NAMALWA (cell line): Measurements from ENCODE around the gene DND1.
A peak's percentile ranks its signal among the peaks of the same experiment; 100 is the strongest.
"Not testable (repeated sequence)": the region's sequence is repeated elsewhere in the genome, so short reads cannot be mapped to it uniquely, and the experiment has no call there.

Experiments used
- DNase-seq: peaks from one replicate; pipeline ENCODE4 v3.0.0-alpha.2; 2015; ENCODE audit warnings: low spot score

Gene DND1

DNA sequence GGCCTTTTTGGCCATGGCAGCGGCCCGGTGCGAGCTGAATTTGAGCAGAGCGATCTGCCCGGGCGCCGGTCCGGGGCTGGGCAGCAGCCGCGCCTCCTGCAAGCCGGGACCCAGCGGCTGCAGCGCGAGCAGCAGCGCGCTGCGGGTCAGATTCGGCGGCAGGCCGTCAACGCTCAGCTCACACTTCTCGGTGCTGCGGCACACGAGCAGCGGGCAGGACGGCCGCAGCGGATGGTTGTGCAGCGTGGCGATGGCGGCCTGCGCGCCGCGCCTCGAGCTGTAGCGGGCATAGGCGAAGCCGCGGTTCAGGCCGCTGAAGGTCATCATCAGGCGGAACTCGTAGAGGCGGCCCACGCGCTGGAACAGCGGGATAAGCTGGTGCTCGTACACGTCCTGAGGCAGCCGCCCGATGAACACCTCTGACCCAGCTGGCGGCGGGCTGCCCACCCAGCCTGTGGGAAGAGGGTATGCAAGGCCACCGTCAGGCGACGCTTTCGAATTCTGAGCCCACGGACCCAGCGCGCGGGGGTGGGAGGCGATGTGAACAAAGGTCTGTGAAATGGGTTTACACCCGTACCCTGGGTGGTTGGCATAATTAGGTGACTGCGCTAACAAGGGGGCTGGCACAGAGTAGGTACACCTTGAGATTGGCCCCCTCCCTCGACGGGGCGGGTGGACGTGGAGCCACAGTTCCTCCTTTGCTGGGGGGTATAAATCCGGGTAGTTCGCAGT lies 755 bp downstream of the DND1 start:
- DNase-seq = no peak

DNA sequence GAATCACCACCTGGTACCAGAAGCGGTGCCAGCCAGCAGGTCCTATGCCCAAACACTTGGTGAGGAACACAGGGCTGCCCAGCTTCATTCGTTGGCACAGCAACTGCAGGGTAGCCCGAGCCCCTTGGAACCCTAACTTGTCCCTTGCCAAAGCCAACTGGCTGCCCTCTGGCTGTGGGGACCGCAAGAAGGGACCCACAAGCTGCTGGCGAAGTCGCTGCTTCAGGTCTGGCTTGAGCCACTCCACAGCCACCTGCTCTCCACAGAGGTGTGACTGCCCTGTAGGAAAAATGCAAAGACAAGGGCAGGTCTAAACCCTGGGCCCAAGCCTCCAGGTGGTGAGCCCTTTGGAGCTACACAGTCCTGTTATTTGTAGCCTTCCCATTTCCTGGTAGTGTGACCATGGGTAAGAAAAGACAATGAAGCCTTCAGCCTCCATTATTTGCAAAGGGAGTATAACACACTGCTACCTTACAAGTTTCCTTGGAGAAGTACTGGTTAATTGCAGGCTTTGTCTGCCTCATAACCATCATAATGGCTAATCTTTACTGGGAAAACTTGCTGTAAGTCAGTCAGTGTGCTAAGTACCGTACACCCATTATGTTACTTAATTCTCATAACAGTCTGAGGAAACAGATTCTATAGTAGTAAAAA lies 1.8 kb downstream of the DND1 start:
- no peak for DNase-seq

DNA sequence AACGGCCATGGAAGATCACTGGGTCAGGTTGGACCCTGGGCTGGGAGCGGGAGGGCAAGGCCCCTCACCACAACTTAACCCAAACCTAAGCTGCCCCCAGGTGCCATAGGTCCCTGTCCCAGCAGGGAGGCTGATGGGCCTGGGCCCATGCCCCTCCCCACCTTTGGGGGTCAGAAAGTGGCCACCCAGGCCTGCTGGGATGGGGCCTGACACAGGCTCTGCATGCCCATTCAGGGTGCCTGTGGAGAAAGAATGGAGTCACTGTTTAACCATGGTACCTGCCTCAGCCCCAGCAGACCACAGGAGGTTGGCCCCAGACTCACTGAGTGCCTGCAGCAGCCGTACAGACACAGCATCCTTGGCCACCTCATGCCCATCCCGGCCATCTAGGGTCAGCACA lies 2.3 kb downstream of the DND1 start:
- not testable (repeated sequence) for DNase-seq

DNA sequence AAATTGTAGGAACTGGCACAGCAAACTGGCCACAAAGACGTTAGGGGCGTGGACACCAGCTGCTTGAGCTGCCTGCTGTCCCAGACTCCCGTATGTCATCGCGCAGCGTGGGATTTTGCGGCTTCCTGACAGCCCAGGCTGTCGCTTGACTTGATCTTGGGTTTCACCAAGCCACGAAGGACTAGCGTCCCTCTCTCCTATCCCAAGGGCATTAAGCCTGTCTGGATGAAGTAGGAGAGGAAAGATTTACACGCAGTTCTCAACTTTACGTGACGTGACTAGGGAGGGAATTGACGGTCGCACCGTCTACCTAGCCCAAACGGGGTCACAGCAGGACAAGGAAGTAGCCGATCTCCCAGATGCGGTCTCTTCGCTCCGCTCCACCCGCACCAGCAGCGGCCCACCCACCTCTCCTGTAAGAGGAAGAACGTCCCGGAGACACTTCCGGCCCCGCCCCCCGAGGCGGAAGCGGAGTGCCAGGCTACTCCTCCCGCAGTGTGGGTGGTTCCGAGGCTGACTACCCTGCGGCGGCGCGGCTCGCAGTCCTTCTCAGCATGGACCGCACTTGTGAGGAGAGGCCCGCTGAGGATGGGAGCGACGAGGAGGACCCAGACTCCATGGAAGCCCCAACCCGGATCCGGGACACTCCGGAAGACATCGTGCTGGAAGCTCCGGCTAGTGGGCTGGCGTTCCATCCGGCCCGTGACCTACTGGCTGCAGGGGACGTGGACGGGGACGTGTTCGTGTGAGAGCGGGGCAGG lies 8.8 kb downstream of the DND1 start, which contains the start of gene WDR55:
WDR55 (plus strand) TSS at position 546 of the 761 bp plus-strand sequence; CDS start at position 555, 9 bp downstream.
- peak; percentile 96 for DNase-seq

DNA sequence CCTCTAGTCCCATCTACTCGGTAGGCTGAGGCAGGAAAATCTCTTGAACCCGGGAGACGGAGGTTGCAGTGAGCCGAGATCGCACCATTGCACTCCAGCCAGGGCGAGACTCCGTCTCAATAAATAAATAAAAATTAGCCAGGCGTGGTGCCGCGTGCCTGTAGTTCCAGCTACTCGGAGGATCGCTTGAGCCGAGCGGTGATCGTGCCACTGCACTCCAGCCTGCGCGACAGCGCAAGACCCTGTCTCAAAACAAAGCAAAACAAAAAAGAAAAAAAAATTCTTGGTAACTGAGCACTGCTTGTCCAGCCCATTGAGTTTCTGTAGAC lies 9.4 kb downstream of the DND1 start:
- no peak for DNase-seq

DNA sequence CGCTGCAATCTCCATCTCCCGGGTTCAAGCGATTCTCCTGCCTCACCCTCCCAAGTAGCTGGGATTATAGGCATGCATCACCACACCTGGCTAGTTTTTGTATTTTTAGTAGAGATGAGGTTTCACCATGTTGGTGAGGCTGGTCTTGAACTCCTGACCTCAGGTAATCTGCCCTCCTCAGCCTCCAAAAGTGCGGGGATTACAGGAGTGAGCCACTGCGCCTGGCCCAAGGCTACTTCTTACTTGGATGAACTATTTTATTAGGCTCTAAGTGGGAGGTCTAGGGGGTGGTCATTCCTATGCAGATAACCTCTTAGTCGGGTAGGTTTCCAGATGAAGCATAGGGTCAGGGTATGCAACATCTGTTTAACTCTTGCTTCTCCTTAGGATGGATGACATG lies 13.0 kb downstream of the DND1 start:
- DNase-seq = not testable (repeated sequence)

DNA sequence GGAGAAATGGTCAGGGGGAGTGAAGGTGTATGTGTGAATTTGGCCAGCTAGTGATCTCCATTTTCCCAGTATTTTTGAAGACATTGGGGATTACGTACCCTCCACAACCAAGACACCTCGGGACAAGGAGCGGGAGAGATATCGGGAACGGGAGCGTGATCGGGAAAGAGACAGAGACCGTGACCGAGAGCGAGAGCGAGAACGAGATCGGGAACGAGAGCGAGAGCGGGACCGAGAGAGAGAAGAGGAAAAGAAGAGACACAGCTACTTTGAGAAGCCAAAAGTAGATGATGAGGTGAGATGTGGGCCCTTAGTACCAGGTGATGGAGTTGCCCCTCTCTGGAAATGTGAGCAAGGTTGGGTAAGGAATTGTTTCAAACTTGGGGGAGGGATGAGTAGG lies 14.5 kb downstream of the DND1 start:
- DNase-seq = no peak

DNA sequence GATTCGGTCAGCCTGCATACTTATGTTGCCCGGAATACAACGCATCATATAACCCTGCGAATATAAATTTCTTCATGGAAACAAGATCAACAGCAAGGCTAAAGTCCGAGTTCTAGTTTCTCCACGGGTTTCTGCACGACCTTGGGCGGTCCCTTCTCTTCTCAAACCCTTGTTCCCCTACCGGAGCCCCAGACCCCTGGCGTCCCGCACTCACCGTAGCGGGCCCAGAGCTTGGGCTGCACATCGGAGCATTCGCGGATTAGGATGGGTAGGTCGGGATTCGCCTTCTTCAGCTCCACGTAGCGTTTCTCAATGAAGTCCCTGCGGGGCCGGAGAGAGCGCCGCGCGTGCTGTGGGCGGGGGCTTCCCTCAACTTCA lies 26.3 kb downstream of the DND1 start:
- DNase-seq = no peak

DNA sequence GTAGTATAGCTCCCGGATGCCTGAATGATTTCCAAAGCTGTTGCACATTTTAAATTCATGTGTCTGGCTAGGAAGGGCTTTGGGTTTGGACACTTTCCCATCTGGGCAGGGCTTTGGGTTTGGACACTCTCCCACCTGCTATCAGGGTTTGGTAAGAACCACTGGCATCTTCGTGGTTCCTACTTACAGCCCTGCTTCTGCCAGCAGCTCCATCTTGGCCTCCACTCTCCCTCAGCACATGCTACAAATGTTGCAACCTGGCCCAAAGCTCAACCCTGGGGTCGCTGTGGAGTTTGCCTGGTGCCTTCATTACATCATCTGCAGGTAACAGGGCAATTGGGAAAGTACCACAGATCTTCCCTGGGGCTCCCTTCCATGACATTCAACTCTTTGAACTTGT lies 30.7 kb downstream of the DND1 start:
- no peak for DNase-seq

DNA sequence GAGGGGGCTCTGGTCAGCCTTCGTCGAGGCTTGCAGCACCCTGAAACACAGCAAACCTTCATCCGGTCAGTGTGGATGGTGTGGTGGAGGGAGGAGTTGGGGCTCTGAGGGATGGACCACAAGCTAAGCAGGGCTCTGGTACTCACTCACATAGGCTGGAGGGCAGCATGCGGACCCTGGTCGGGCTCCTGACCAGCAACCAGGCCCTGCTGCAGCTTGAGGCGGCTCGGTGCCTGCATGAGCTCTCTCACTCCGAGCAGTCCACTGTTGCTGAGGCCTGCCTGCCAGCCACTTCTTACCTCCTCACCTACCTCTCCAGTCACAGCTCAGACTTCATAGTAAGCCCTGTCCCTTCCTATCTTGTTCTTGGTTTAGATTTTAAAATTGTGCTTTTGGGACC lies 31.7 kb downstream of the DND1 start:
- no peak for DNase-seq

DNA sequence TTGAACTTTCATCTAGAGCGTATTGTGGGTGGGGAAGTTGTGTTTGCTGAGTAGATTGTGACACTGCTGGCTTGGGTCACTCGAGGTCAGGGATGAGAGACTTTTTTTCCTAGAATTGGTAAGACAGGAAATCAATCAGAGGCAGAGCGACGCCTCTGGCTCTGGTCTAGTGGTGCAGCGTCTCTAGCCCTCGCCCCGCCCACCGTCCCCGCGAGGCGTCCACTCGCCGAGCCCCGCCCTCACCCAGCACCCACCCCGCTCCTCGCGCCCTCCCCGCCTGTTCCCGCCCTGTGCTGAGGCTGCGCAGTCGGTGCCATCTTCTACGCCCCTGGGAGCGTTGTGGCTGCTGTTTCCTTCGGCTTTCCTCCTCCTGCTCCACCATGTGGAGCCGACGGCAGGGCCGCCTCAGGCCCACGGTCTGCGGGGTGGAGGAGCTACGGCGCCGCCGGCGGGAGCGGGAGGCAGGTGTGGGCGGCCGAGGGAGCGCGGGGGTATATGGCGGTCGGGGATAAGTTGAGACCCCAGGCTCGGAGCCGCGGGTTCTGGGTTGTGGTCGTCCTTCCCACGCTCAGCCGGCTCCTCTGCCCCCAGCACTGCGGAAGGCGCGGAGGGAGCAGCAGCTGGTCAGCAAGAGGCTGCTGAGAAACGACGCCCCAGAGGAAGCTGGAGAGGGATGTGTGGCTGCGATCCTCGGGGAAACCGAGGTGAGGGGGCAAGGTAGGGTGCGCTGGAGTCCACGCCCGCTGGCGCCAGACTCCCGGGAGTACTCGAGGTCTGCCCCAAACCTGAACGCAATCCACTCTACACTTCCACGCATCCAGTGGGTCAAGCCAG lies 34.0 kb downstream of the DND1 start, which contains the start of gene TMCO6:
TMCO6 (plus strand) TSS at position 304 of the 834 bp plus-strand sequence; CDS start at position 381, 77 bp downstream.
- DNase-seq = peak; percentile 94

DNA sequence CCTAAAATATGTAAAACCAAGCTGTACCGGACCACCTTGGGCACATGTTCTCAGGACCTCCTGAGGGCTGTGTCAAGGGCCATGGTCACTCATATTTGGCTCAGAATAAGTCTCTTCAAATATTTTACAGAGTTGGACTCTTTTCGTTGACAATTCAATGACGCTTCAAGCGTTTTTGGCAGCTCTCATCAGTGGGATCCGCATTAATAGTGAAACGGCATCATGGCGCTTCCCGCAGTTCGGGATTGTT lies 34.6 kb downstream of the DND1 start:
- not testable (repeated sequence) for DNase-seq

DNA sequence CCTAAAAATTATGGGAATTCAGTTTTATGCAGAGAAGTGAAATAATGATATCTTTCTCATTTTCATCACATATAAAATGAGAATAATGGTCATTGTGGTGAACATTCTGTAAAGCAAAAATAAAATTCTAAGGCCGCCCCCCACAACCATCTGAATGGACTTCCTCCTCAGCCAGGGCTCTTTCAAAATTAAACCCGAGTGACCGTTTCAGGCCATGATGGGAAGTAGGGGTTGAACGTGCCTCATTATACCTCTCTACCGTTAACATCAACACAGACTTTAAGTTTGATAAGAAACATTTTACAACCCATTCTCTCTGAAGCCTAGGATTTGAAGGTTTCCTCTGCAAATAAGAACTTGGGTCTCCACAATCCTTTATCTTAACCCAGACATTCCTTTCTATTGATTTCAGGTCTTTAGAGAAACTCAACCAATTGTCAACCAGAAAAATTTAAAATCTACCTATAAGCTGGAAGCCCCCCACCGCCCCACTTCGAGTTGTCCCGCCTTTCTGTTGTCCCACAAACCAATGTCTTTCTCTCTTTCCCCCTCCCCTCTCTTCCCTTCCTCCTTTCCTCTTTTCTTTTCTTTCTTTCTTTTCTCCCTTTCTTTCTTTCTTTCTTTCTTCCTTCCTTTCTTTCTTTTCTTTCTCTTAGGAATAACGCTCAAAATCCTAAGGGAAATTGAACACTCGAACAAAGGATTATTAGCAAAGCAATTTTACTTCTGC lies 35.8 kb downstream of the DND1 start:
- DNase-seq = no peak

DNA sequence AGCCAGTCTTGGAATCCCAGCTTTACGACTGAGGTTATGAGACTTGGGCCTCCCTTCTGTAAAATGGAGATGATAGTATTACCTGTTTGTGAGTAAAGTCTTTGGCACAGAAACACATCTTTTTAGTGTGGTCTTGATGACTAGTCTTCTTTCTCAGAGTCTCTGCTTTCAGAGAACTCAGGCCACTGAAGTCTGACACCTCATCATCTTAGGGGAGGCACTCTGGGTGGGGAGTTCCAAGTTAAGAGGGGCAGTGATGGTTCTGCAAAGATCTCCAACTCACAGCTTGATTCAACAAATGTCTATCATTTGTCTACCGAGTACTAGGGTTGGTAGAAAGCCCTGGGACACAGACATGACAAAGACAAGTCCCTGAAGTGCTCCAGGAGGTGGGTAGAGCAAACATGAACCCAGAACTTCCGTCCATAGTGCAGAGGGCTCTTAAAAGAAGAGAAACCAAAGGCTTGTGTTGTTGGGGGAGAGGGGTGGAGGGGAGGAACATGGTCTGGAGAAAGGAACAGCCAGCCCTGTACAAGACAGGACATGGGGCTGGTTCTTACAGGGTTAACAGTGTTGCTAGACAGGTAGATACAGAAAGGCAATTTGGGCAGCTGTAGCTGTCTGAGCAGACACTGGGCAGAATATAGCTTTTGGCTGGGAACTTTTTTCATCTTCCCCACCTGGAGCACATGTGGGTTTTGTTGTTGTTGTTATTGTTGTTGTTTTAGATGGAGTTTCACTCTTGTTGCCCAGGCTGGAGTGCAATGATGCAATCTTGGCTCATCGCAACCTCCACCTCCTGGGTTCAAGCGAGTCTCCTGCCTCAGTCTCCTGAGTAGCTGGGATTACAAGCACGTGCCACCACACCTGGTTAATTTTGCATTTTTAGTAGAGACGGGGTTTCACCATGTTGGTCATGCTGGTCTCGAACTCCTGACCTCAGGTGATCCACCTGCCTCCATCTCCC lies 37.8 kb downstream of the DND1 start:
- DNase-seq = no peak

DNA sequence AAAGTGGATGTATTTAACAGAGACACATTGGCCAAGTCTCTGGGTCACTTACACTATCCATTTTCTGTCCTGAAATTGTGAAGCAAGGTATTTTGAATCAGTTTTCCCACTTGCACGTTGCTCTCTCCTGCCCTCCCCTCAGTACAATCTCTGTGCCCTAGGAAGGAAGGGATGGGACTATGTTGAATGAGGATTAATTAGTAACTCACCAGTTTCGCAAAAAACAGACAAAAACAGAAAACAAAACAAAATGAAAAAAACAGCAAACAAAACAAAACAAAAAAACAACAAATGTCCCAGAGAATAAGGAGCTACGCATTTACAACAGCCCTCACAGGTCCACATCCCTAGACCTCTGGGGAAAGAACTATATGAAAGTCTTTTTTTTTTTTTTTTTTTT lies 39.3 kb downstream of the DND1 start:
- no peak for DNase-seq

DNA sequence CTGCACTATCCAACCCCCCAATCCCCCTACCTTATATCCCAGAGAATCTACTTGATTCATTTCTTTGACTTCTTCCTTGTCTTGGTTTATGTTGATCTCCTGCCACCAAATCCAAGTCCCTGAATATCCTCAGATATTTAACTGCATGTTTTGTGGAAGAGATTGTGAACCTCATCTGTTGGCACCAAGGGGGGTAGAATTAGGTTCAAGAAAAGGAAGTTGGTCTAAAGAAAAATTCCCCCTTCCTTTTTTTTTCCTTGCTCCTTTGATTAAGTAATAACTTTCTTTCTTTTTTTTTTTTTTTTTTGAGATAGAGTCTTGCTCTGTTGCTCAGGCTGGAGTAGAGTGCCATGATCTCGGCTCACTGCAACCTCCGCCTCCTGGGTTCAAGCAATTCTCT lies 39.9 kb downstream of the DND1 start:
- DNase-seq = no peak

DNA sequence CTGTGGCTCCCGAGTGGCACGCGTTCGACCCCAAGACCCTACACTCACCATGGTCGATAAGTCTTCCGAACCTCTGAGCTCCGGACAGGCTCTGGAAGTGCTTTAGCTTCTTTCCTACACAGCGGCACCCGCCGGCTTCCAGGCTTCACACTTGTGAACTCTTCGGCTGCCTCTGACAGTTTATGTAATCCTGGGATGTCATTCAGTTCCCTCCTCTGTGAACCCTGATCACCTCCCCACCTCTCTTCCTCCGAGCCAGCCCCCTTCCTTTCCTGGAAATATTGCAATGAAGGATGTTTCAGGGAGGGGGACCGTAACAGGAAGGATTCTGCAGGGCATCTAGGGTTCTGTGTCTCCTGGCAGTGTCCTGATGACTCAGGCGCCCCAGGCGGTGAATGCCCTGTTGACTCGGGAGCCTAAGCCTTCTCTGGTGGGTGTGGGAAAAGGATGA lies 40.3 kb downstream of the DND1 start, which contains the start of gene CD14:
CD14 (minus strand) TSS at position 155 of the 451 bp plus-strand sequence; CDS start at position 51, 104 bp downstream.
- DNase-seq = no peak

DNA sequence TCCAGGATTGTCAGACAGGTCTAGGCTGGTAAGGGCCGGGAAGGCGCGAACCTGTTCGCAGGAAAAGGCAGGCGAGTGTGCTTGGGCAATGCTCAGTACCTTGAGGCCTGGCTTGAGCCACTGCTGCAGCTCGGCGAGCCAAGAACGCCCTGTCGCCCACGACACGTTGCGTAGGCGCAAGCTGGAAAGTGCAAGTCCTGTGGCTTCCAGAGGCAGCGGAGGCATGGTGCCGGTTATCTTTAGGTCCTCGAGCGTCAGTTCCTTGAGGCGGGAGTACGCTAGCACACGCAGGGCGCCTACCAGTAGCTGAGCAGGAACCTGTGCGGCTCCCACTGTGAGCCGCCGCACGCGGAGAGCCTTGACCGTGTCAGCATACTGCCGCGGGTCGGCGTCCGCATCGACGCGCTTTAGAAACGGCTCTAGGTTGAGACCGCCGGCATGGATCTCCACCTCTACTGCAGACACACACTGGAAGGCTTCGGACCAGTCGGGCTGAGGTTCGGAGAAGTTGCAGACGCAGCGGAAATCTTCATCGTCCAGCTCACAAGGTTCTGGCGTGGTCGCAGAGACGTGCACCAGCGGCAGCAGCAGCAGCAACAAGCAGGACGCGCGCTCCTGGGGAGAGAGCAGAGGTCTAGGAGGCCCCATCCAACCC lies 40.9 kb downstream of the DND1 start:
- DNase-seq = no peak

DNA sequence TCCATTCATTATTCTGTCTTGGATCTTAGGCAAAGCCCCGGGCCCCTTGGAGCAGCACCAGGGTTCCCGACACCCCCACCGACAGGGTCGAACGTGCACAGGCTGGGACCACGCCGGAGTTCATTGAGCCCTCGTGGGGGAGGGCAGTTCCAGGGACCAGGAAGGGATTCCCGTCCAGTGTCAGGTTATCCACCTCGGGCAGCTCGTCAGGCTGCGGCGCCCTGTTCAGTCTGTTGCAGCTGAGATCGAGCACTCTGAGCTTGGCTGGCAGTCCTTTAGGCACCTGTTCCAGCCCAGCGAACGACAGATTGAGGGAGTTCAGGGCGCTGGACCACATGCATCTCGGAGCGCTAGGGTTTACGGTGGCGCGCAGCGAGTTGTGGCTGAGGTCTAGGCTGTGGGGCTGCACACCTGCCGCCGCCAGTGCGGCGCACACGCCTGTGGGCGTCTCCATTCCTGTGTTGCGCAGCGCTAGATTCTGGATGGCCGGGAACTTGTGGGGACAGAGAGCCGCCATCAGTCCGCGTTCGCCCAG lies 41.5 kb downstream of the DND1 start:
- DNase-seq = no peak

DNA sequence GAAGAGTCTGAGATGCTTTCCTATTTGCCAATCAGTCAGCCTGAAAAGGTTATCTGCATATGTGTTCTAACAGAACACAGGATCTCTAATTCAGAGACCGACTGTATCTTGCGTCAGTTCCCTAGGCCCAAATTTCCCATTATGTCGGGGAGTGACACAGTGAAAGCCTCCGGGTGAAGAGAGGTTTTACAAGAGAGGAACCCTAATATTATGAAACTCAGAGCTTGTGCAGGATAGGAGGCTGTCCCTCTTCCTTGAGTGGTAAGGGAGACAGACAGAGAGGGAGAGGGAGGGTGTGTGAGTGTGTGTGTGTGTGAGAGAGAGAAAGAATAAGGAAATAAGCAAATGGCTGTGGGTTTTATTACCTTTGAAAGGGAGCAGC lies 42.3 kb downstream of the DND1 start:
- DNase-seq = no peak
